GM12865 (cell line): ENCODE results near the gene PRIMPOL.

Source experiments
- DNase-seq: peaks from one replicate; pipeline ENCODE4 v3.0.0; 2010; ENCODE audit warnings: low read depth
- H3K4me3 ChIP-seq: 2 replicates; pipeline ENCODE4 v1.5.1; 2011; ENCODE audit warnings: mild to moderate bottlenecking, low read depth, low read length, control low read depth
- TF ChIP-seq, protein P1 (sequence below): IDR thresholded peaks from 2 replicates; pipeline ENCODE4 v1.5.1; 2011; ENCODE audit warnings: low read length, control low read depth, low read depth, inconsistent platforms; ENCODE audit not compliant: insufficient read depth; ENCODE audit errors: missing control alignments

PRIMPOL gene

DNA sequence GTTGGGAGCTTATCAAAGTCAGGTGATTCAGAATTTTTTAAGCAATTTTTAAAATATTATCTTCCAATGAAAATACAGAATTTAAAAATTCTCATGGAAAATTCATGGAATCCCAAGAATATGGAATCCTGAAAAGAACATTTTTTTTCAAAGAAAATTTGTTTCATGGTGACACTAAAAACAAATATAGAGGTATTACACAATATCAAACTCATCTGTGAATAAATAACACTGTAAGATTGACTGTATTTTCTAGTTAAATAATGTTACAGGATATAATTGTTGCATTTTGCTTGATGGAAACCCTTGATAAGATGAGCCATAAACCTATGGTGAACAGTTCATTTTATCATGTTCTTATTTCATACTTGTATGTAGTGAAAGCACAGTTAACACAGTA is 11.4 kb downstream of the PRIMPOL start:
- TF ChIP-seq, protein P1, sequence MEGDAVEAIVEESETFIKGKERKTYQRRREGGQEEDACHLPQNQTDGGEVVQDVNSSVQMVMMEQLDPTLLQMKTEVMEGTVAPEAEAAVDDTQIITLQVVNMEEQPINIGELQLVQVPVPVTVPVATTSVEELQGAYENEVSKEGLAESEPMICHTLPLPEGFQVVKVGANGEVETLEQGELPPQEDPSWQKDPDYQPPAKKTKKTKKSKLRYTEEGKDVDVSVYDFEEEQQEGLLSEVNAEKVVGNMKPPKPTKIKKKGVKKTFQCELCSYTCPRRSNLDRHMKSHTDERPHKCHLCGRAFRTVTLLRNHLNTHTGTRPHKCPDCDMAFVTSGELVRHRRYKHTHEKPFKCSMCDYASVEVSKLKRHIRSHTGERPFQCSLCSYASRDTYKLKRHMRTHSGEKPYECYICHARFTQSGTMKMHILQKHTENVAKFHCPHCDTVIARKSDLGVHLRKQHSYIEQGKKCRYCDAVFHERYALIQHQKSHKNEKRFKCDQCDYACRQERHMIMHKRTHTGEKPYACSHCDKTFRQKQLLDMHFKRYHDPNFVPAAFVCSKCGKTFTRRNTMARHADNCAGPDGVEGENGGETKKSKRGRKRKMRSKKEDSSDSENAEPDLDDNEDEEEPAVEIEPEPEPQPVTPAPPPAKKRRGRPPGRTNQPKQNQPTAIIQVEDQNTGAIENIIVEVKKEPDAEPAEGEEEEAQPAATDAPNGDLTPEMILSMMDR: no peak
- no peak for DNase-seq
- H3K4me3 ChIP-seq: no peak overlapping the region

DNA sequence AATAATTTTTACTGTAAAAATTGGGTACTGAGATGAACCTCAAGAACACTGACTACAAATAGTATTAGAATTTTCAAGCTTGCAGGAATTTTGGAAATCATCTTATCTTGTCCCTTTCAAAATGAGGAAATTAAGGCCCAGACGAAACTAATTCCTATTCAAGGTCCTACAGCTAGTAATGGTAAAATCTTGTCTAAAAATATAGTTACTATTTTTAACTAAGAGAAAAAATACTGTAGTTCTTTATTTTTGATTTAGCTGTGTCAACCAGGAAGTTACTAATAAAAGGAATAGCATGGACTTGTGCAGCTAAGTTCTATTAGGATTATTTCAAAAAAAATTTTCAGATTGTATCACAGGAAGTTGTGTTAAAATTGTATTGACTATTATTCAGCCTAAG is 12.7 kb downstream of the PRIMPOL start:
- TF ChIP-seq, protein P1: no peak
- no peak for DNase-seq
- no peak overlapping the region for H3K4me3 ChIP-seq

DNA sequence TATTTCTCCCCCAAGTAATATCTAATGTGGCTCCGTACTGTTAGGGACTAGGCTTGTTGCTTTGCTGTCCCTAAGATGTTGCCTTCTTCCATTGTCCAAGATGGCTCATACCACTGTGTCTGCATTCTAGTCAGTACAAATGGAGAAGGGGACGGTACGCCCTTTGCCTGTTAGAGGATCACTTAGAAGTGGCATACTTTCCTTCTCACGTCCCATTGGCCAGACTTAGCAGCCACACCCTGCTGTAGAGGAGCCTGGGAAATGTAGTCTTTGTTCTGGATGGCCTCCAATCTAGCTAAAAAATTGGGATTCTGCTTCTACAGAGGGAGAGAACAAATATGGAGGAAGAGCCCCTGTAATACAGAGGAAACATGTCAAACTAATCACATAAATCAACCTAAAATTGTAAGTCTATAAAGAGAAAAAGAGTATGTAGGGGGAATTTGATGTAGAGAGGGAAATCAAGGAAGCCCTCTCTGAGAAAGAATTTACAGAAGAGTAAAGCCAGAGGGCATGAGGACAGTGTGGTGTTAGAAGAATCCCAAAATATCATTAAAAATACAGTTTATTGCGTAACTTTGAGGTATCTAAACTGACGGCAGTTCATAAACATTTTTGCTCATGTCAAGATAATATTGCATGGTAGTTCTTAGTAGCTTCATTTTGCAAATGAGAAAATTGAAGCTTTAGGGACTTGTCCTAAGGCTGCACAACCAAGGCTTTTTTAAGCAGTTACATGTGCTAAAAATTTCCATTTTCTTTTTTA is 15.1 kb downstream of the PRIMPOL start:
- TF ChIP-seq, protein P1: no peak
- DNase-seq: no peak
- no peak overlapping the region for H3K4me3 ChIP-seq

- no peak for DNase-seq
- TF ChIP-seq, protein P1: no peak
Measured at GRCh38 chr4:184666670-184667069, 17.1 kb downstream of the PRIMPOL start.

GRCh38 chr4:184668096-184668495 is 18.6 kb downstream of the PRIMPOL start:
- TF ChIP-seq, protein P1: no peak
- DNase-seq: no peak
- no peak overlapping the region for H3K4me3 ChIP-seq

More at GRCh38 chr4:184666670-184667069, 17.1 kb downstream of the PRIMPOL start:
- no peak overlapping the region for H3K4me3 ChIP-seq

GRCh38 chr4:184668511-184669114 is 19.1 kb downstream of the PRIMPOL start:
- peak; percentile 36 for DNase-seq
- no peak overlapping the region for H3K4me3 ChIP-seq
- TF ChIP-seq, protein P1: no peak
